Mucosa of descending colon (tissue), 3 donors: ENCODE measurements around the gene CYTH1. TPM values are rescaled to one million over a fixed set of nuclear protein-coding genes. Genes with fewer than 3 reads are reported as not detected.

Experiments
- ATAC-seq: fragments of 200-7000 bp; cut with Tn5 transposase; one replicate; pipeline ENCODE4 v1.9.1; 2020; ENCODE audit warnings: mild to moderate bottlenecking, moderate library complexity
- DNase-seq, 3 donors: peaks; one replicate each; pipeline ENCODE4 v3.0.0-alpha.2; 2020
- H3K36me3 ChIP-seq: fragments of 200-600 bp; one replicate; pipeline ENCODE4 v1.8.0; 2021; ENCODE audit warnings: low read depth, mild to moderate bottlenecking
- H3K4me1 ChIP-seq: fragments of 200-600 bp; one replicate; pipeline ENCODE4 v1.8.0; 2021; ENCODE audit warnings: low read depth, mild to moderate bottlenecking
- H3K4me3 ChIP-seq: fragments of 200-600 bp; one replicate; pipeline ENCODE4 v1.8.0; 2021; ENCODE audit warnings: mild to moderate bottlenecking
- H3K9me3 ChIP-seq: fragments of 200-600 bp; one replicate; pipeline ENCODE4 v1.8.0; 2021; ENCODE audit warnings: mild to moderate bottlenecking
- CTCF ChIP-seq: fragments of 200-600 bp; IDR thresholded peaks from one replicate; pipeline ENCODE4 v1.8.0; 2022; ENCODE audit warnings: antibody characterized with exemption, mild to moderate bottlenecking
- intact Hi-C, 2 donors: fragments of 100-400 bp; cut with DNase I in 1 of 2; cut with micrococcal nuclease in 1 of 2; formaldehyde crosslinking; loops; one replicate each; pipeline versions ENCODE4 v1.11.0 to v1.11.1; 2022; cut with DNase I, micrococcal nuclease
- total RNA-seq, 3 donors: library from RNA; stranded (reverse); fragmentation: NEBNext Ultra II Directional in 2 of 3; extraction: Animal tissue kit (Norgen Biotek cat#: 25700) in 2 of 3; gene quantifications; one replicate each; pipeline versions ENCODE4 v1.2.1 to v1.2.4, GENCODE V29; 2021 to 2023
- donor health status: DM: no; HTN: no; CAD: no; lungs with moderate emphysema.
- donor health status: DM: no; HTN: no; CAD: no.
- donor health status: DM: no; HTN: yes; CAD: no.

Gene CYTH1
- total RNA-seq, 3 donors from 2014 or later, result 60.3 to 99.4 (median 91.6) TPM

DNA sequence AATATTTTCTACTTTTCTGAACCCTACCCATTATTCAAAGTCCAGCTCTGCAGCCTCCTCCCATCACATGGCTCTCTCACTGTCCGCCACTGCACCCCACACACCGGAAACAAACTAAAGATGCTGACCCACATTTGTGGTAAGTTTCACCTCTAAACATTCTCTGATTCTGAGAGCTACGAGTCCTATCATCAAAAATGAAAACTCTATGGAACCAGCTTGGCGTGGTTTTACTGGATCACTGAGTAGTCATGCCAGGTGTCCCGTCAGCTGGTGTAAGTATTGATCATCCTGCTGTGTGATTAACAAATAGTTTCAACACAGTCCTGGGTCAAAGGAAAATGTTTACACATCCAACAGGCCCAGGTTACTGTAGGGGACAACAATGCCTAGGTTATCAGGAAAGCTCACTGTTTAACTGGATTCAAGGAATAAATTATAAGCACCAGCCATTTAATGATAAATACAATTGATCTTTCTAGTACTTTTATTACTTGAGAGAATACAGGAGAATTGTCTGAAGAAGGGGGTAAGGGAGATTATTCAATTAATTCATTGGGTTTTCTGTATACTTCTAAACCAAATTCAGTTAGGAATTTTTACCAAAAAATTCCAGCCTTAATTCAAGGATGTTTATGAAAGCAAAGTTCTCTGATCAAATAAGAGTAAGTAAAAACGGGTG is 33.9 kb downstream of the CYTH1 start:
- TF ChIP-seq CTCF, result no peak
- ATAC-seq (peak; percentile 28), DNase-seq (no peak)
- Histone ChIP-seq H3K4me1 (peaks cover 21% of the 10 kb centered on the region), H3K36me3 (no peaks in the 10 kb centered on the region), H3K9me3 (no peaks in the 10 kb centered on the region), H3K4me3 (no peak overlapping the region)
- intact Hi-C loops, result no loop called here

DNA sequence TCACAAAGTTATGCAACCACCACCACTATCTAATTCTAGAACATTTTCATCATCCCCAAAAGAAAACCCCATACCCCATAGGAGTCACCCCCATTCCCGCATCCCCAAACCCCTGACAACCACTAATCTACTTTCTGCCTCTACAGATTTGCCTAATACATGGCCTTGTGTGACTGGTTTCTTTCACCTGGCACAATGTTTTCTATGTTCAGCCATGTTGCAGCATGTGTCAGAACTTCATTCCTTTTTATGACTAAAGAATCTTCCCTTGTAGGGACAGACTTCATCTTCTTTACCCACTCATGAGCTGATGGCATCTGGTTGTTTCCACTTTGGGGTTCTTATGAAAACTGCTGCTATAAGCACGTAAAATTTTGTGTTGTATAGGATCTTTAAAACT is 34.6 kb downstream of the CYTH1 start:
- TF ChIP-seq CTCF, result no peak
- Histone ChIP-seq H3K9me3 (no peaks in the 10 kb centered on the region), H3K36me3 (no peaks in the 10 kb centered on the region), H3K4me1 (peaks cover 21% of the 10 kb centered on the region), H3K4me3 (no peak overlapping the region)
- intact Hi-C loops, result no loop called here
- no peak for ATAC-seq
- DNase-seq, result no peak

DNA sequence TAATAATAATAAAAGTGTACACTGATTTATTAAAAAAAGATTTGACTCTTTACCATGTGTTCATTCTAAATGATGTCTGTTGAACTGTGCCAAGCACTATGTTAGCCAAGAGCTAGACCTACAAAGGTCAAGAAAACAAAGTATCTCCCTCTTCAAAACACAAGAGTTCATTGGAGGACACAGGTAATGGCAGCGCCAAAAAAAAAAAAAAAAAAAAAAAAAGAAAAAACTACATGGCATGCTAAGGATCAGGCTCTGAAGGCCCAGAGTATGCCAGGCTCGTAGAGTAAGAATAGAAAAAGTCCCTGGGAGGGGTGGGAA is 35.2 kb downstream of the CYTH1 start:
- intact Hi-C loops, result no loop called here
- no peak for DNase-seq
- peaks cover 26% of the 10 kb centered on the region for H3K4me1 ChIP-seq
- ATAC-seq, result no peak
- no peaks in the 10 kb centered on the region for H3K36me3 ChIP-seq
- TF ChIP-seq CTCF, result no peak
- no peaks in the 10 kb centered on the region for H3K9me3 ChIP-seq
- no peak overlapping the region for H3K4me3 ChIP-seq

DNA sequence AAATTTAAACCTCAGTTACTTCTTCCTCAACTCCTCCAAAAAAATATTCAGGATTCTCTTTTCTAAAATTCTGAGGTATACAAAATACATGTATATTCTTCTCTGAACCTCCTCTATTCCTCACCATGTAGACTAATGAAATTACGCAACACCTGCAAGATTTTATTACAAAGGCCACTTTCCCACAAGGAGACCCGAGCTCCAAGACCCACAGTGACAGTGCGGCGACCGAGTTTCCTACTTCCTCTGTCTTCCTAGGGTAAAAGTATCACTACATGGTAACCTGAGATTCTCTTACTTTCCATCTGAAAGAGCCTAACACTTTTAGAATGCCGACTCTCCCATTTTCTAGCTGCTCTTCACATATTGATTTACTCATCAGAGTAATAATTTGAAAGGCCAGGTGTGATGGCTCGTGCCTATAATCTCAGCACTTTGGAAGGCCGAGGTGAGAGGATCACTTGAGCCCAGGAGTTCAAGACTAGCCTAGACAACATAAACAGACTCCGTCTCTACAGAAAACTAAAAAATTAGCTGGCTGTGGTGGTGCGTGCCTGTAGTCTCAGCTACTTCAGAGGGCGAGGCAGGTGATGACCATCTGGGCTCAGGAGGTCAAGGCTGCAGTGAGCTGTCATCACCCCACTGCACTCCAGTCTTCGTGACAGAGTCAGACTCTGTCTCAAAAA is 35.7 kb downstream of the CYTH1 start:
- ATAC-seq, result no peak
- peaks cover 27% of the 10 kb centered on the region for H3K4me1 ChIP-seq
- intact Hi-C loops, result no loop called here
- H3K36me3 ChIP-seq, result no peaks in the 10 kb centered on the region
- no peak overlapping the region for H3K4me3 ChIP-seq
- no peaks in the 10 kb centered on the region for H3K9me3 ChIP-seq
- TF ChIP-seq CTCF, result no peak
- no peak for DNase-seq

DNA sequence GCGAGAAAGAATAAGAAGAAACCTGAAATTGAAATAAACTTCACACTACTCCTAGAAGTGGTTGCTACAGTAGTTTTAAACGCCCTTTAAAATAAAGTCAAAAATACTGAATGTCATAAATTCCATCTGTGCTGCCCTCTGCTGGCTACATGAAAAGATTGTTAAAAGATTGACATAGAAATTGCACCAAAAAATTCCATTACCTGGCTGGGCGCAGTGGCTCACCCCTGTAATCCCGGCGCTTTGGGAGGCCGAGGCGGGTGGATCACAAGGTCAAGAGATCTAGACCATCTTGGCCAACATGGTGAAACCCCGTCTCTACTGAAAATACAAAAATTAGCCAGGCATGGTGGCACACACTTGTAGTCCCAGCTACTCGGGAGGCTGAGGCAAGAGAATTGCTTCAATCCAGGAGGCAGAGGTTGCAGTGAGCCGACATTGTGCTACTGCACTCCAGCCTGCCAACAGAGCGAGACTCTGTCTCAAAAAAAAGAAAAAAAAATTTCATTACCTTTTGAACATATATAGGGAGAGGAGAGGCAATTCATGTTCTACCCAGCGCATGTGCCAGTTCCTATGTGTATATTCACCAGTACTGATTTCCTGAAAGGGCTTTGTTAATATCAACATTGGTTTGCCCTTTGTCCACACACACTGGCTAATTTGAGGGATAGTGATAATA is 36.5 kb downstream of the CYTH1 start:
- no peak for TF ChIP-seq CTCF
- DNase-seq, result peak in 1 of 3 donors; percentile 61

More for the DNA sequence above, 36.5 kb downstream of the CYTH1 start:
- H3K36me3 ChIP-seq, result no peaks in the 10 kb centered on the region
- H3K9me3 ChIP-seq, result no peaks in the 10 kb centered on the region
- no peak overlapping the region for H3K4me3 ChIP-seq
- intact Hi-C loops, result no loop called here
- ATAC-seq, result peak; percentile 26
- H3K4me1 ChIP-seq, result peaks cover 27% of the 10 kb centered on the region
